Fibroblast of peridontal ligament (primary cell): ENCODE measurements around the gene RPA1.
A peak's percentile ranks its signal among the peaks of the same experiment; 100 is the strongest.
"Not testable (repeated sequence)": the region's sequence is repeated elsewhere in the genome, so short reads cannot be mapped to it uniquely, and the experiment has no call there.

Source experiments
- DNase-seq: peaks from one replicate; pipeline ENCODE4 v3.0.0-alpha.2; 2010; ENCODE audit errors: extremely low read depth

The RPA1 gene

GRCh38 chr17:1878419-1879121 lies 48.8 kb downstream of the RPA1 start:
- peak; percentile 8 for DNase-seq

DNA sequence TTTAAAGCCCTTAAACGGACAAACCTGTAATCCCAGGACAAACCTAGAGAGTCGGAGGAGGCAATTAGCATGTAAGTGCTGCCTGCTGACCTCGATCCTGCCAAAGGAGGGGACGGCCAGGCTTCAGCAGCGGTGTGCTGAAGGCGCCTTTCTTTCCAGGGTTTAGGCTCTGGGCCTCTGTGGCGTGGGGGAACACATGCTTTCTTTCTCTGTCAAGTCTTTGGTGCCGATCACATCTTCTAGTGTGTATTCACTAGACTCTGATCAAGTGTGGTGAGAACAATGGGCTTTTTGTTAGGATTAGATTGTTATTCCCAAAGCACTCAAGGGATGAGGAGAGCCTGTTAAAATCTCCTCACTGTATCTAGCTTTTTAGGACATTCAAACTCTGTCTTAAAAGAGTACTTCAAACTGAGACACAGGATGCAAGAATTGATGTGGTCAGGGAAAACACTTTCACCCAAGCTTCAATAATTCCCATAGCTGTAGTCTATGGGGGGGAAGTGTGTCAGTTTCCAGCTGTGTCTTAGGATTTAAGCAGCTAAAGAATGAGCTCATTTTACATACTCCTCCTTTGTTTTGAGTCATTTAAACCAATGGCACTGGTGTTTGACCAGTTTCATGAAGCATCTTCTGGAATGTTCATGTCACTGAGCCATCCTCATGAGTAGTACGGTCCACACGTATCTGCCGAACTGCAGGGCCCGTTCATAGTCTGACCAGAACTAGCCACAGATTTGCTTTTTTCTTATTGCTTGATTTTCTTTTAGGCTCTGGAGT lies 51.2 kb downstream of the RPA1 start:
- peak; percentile 47 for DNase-seq

DNA sequence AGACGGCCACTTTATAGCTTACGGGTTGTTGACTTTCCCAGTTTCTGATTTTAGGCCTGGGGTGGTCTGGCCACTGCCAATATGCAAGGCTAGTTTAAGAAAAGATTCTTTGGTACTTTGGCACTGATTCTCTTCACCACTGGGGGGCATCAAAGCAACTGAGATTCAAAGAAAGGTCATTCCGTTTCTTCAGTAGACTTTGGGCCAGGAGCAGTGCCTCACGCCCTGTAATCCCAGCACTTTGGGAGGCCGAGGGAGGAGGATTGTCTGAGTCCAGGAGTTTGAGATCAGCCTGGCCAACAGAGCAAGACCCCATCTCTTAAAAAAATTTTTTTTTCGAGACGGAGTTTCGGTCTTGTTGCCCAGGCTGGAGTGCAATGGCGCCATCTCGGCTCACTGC lies 53.0 kb downstream of the RPA1 start:
- DNase-seq: peak; percentile 51

GRCh38 chr17:1883536-1883935 lies 53.7 kb downstream of the RPA1 start:
- DNase-seq: no peak

- no peak for DNase-seq
Measured at GRCh38 chr17:1888741-1889140, 58.9 kb downstream of the RPA1 start.

- no peak for DNase-seq
Measured at GRCh38 chr17:1890758-1891450, 61.1 kb downstream of the RPA1 start.

GRCh38 chr17:1894753-1895339 lies 65.0 kb downstream of the RPA1 start:
- no peak for DNase-seq

GRCh38 chr17:1895479-1895878 lies 65.7 kb downstream of the RPA1 start:
- DNase-seq: not testable (repeated sequence)

DNA sequence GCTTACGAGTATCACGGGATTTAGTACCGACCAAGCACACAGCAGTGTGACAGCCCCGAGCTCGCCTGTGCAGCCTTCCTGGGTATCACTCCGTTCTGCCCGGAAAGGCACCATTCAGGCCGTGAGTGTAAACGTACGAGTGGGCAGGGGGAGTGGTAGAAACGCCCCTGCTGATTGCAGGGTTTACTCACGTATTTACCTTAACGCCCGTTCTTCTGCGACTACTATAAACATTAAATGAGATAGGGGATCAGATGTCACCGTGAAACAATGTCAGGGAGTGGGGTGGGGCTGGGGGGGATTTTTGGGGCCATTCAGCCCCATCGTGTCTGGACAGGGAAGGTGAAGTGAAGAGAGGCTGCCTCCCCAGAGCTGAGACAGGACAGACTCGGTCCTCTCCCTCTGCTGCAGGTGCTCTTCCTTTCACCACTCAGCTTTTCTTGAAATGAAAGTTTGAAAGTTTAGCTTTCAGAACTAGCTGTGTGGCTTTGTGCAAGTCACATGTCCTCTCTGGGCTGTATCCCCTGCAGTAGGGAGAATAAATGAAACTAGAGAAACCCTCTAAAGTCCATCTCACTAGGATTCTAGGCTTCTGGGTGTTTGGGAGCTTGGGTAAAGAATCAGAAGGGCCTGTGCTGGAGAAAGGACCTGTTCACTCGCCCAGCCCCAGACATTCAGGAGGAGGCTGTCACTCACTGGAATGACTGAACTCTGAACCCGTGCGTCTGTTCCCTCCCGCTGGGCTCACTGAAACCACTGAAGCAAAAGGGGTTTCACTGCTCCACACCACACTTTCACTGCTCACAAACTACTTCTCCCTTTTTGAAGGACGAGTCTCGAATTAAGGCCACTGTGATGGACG lies 66.7 kb downstream of the RPA1 start:
- no peak for DNase-seq

- DNase-seq: no peak
Measured at GRCh38 chr17:1897105-1897656, 67.4 kb downstream of the RPA1 start.

DNA sequence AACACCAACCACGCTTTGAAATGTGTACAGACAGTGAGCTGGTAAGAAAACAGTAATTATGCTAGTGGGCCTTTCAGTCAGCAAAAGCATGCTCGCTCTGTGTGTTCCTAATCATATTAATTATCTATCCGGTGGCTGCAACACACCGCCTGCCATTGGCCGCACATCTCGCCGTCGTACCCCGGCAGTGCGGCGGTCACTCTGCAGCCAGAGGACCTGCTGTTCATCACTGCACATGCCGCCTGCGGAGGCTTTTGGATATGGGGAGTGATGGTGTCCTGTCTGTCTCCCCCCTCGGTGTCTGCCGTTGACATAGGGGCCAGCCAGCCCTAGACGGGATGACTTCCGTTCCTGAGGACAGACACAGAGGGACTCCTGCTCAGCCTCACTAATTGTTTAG lies 68.5 kb downstream of the RPA1 start:
- no peak for DNase-seq

DNA sequence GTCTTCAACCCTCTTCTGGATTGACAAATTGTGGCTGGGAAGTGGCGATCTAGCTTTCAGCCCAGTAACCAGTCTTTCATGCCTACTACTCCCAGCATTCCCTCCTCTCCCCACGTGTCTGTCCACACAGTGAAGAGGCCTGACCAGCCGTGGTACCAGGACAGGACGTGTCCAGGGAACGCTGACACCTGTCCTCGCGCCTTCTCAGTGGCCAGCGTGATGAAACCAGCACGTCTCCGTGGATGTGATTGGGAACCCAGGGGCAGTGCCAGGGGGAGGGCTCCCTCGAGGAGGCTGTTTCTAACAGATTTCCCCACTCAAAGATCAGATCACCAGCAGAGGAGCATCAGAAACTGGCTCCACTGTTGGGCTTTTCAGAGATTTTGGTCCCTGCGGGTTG lies 69.1 kb downstream of the RPA1 start:
- DNase-seq: no peak

DNA sequence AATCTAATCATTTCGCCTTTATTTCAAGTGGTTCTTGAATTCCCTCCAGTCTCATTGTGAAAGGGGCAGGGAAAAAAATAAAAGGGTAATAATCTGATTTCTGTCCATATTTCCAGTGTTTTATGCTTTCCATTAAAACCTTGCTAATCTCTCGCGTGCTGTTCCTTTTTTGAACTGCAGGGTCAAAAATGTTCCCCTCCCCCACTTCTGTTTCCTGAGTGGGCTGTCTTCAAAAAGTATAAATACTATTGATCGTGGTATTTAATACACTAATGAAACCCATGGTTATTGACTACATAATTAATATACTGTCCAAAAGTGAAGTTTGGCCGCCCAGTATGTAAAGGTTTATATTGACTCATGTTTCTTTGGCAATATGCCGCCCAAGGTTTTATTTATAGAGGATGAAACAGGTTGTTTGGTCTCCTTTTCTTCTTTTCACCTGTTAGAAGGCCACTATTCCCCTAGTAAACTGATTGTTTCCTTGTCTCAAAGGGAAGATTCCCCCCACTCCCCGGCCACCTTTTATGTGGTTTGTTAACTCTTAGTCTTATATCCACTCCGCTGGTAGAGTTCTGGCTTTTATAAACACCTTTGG lies 69.7 kb downstream of the RPA1 start:
- DNase-seq: no peak

DNA sequence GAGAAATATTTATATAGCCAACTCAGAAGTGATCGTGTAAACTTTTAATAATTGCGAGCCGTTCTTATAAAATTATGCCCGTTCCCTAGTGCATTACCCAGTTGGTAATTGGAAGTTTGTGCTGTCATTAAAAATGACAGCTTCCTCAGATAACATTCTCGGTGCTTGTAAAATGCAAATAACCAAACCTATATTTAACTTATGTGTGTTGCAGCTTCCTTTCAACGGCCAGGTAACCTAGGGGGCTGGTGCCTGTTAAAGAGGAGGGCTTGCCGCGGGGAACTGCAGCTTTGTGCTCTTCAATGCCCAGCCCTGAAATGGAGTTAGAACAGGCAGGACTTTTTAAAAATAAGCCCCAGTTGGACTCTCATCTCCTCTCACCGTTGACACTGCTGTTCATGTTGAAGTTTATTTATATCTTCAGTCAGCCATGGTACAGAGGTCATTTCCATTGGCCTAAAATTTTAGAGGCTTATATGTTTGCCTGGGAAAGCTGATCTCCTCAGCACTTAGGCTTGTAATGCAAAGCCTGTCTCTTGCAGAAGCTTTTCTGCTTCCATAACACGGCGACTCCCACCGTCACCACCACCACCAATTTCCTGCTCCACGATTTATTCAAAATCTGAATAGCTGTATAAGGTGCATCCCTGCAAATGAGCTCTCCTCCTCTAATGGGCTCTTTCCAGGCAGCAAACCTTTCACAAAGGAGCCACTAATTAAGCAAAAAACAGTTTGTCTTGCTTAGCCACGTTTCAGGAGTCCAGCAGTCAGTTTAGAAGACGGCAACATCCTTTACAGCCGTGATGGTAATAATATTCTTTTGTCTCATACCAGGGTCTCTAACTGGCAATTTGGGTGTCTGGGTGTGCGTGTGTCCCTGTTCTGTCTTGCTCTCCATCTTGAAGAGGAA lies 74.7 kb downstream of the RPA1 start:
- no peak for DNase-seq

GRCh38 chr17:1905190-1905913 lies 75.5 kb downstream of the RPA1 start:
- no peak for DNase-seq

GRCh38 chr17:1906662-1907101 lies 76.9 kb downstream of the RPA1 start:
- DNase-seq: peak; percentile 33

DNA sequence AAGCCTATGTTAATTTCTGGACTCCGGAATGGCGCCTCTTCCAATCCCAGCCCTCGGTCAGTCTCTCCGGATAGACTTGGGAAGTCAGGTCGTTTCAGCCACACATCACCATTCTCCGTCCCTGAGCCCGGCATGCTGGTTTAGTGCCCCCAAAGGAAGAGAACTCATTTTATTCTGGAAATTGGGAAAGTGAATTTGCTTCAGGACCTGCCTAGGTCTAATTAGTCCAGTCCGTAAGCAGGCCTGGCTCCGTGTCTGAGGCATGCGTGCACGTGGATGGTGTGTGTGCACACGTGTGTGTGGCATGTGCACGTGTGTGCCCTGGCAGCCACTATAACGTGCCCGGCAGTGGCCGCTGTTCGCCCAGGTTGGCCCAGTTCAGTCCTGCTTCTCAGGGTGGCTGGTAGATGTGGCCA lies 77.4 kb downstream of the RPA1 start:
- no peak for DNase-seq

GRCh38 chr17:1907909-1908698 lies 78.3 kb downstream of the RPA1 start:
- peak; percentile 37 for DNase-seq
